KMS-11 (cell line): ENCODE results near the gene GPR142.

Source experiments
- H2AFZ ChIP-seq: fragments of 200-600 bp; sonication (generic); 2 replicates; pipeline ENCODE4 v1.6.1; 2016; ENCODE audit warnings: antibody characterized with exemption, mixed run types, low read depth
- H3K27ac ChIP-seq: fragments of 200-600 bp; sonication (generic); 2 replicates; pipeline ENCODE4 v1.6.1; 2016; ENCODE audit warnings: mild to moderate bottlenecking, mixed run types
- H3K27me3 ChIP-seq: fragments of 200-600 bp; sonication (generic); 2 replicates; pipeline ENCODE4 v1.6.1; 2017; ENCODE audit warnings: mild to moderate bottlenecking, low read depth, mixed run types, moderate library complexity; ENCODE audit not compliant: insufficient read depth
- H3K36me3 ChIP-seq: fragments of 200-600 bp; sonication (generic); 2 replicates; pipeline ENCODE4 v1.6.1; 2017; ENCODE audit warnings: mild to moderate bottlenecking, mixed run types; ENCODE audit not compliant: insufficient read depth
- H3K4me1 ChIP-seq: fragments of 200-600 bp; sonication (generic); 2 replicates; pipeline ENCODE4 v1.6.1; 2016; ENCODE audit warnings: mild to moderate bottlenecking, low read depth, mixed run types; ENCODE audit not compliant: poor library complexity, severe bottlenecking
- H3K4me2 ChIP-seq: fragments of 200-600 bp; sonication (generic); 2 replicates; pipeline ENCODE4 v1.7.0; 2016; ENCODE audit warnings: mild to moderate bottlenecking, mixed run types
- H3K4me3 ChIP-seq: fragments of 200-600 bp; sonication (generic); IDR thresholded peaks from 2 replicates; pipeline ENCODE4 v1.6.1; 2017; ENCODE audit warnings: low read depth, low read length, mixed read lengths; ENCODE audit not compliant: insufficient read depth
- H3K79me2 ChIP-seq: fragments of 200-600 bp; sonication (generic); 2 replicates; pipeline ENCODE4 v1.6.1; 2016; ENCODE audit warnings: low read depth, mixed run types; ENCODE audit not compliant: insufficient read depth
- H3K9ac ChIP-seq: fragments of 200-600 bp; sonication (generic); 2 replicates; pipeline ENCODE4 v1.6.1; 2016; ENCODE audit warnings: mild to moderate bottlenecking, mixed run types
- H4K20me1 ChIP-seq: fragments of 200-600 bp; sonication (generic); 2 replicates; pipeline ENCODE4 v1.6.1; 2016; ENCODE audit warnings: mild to moderate bottlenecking, mixed run types; ENCODE audit not compliant: insufficient read depth
- TF ChIP-seq, protein P1 (sequence below): fragments of 200-600 bp; sonication (generic); conservative IDR thresholded peaks from 2 replicates; pipeline ENCODE4 v1.6.1; 2017; ENCODE audit warnings: low read depth, mild to moderate bottlenecking, antibody characterized with exemption, low read length, moderate library complexity, mixed read lengths

Gene GPR142

DNA sequence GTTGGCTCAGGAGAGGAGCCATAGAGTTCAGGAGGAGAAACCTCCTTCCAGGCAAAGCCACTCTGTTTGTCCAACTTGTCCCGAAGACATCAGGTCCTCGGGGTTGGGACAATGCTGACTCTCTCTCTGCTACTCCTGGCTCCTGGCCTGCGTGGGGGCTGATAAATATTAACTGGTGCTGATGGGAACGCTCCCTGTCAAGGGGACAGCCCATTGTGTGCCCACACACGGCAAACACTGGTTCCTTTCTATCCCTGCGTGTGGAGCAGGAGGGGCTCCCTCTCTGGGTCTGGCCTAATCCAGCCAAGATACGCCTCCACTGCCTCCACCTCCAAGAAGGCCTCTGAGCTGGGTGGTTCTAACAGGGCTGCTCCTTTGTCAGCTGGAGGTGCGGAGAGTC lies 36.9 kb upstream of the GPR142 start:
- no peak overlapping the region for H2AFZ ChIP-seq
- peaks cover 52% of the 10 kb centered on the region for H3K27me3 ChIP-seq
- H3K36me3 ChIP-seq = no peaks in the 10 kb centered on the region
- H3K4me3 ChIP-seq = no peak overlapping the region
- H3K9ac ChIP-seq = no peak overlapping the region
- TF ChIP-seq, protein P1, sequence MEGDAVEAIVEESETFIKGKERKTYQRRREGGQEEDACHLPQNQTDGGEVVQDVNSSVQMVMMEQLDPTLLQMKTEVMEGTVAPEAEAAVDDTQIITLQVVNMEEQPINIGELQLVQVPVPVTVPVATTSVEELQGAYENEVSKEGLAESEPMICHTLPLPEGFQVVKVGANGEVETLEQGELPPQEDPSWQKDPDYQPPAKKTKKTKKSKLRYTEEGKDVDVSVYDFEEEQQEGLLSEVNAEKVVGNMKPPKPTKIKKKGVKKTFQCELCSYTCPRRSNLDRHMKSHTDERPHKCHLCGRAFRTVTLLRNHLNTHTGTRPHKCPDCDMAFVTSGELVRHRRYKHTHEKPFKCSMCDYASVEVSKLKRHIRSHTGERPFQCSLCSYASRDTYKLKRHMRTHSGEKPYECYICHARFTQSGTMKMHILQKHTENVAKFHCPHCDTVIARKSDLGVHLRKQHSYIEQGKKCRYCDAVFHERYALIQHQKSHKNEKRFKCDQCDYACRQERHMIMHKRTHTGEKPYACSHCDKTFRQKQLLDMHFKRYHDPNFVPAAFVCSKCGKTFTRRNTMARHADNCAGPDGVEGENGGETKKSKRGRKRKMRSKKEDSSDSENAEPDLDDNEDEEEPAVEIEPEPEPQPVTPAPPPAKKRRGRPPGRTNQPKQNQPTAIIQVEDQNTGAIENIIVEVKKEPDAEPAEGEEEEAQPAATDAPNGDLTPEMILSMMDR = no peak
- no peak overlapping the region for H3K4me2 ChIP-seq
- no peaks in the 10 kb centered on the region for H3K79me2 ChIP-seq
- H3K27ac ChIP-seq = no peak overlapping the region
- H3K4me1 ChIP-seq = no peaks in the 10 kb centered on the region
- H4K20me1 ChIP-seq = no peaks in the 10 kb centered on the region

- TF ChIP-seq, protein P1 = no peak
- H3K36me3 ChIP-seq = no peaks in the 10 kb centered on the region
- H3K79me2 ChIP-seq = no peaks in the 10 kb centered on the region
- H3K4me3 ChIP-seq = no peak overlapping the region
- H3K9ac ChIP-seq = no peak overlapping the region
- H3K27me3 ChIP-seq = peaks cover 54% of the 10 kb centered on the region
- no peak overlapping the region for H3K4me2 ChIP-seq
- H3K27ac ChIP-seq = no peak overlapping the region
- H4K20me1 ChIP-seq = no peaks in the 10 kb centered on the region
- H2AFZ ChIP-seq = no peak overlapping the region
- no peaks in the 10 kb centered on the region for H3K4me1 ChIP-seq
Measured at GRCh38 chr17:74332017-74332650, 35.2 kb upstream of the GPR142 start.

- Histone ChIP-seq H3K9ac (no peak overlapping the region), H3K36me3 (no peaks in the 10 kb centered on the region), H4K20me1 (no peaks in the 10 kb centered on the region), H2AFZ (no peak overlapping the region), H3K4me3 (no peak overlapping the region), H3K79me2 (no peaks in the 10 kb centered on the region), H3K4me1 (no peaks in the 10 kb centered on the region), H3K4me2 (no peak overlapping the region), H3K27ac (no peak overlapping the region), H3K27me3 (peaks cover 49% of the 10 kb centered on the region)
- TF ChIP-seq, protein P1 = no peak
Measured at GRCh38 chr17:74332763-74333283, 34.5 kb upstream of the GPR142 start.

DNA sequence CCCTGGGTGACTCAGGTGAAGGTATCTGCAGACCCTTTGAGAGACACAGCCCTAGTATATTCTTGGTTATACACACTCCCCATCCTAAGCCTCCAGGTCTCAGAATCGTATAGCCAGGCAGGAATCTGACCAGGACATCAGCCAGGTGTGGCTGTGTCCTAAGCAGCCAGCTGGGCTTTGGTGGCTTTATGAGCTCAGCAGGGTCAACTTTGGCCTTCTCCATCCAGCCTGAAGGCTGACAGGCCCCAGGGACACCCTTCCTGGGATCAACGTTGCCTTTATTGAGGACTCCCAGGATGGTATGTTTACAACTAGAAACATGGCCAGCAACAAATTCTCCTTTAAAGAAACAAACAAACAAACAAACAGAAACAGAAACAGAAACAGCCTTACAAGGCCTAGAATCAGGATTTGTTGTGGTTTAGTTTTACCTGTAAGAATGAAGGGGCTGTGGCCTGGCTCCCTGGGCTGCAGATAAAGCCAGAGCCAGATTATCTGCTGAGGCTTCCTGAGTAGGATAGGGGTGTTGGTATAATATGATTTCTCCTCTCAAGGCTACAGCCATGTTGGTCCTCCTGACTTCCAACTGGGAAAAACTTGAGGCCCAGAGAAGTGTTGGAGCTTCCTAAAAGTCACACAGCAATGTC lies 32.8 kb upstream of the GPR142 start:
- Histone ChIP-seq H3K4me3 (no peak overlapping the region), H3K79me2 (no peaks in the 10 kb centered on the region), H2AFZ (no peak overlapping the region), H3K27me3 (peaks cover 60% of the 10 kb centered on the region), H3K9ac (no peak overlapping the region), H3K4me2 (no peak overlapping the region), H3K27ac (no peak overlapping the region), H3K4me1 (no peaks in the 10 kb centered on the region), H3K36me3 (no peaks in the 10 kb centered on the region), H4K20me1 (no peaks in the 10 kb centered on the region)
- TF ChIP-seq, protein P1 = no peak
